H1 (cell line): ENCODE results near the gene ADCY3. TPM values are rescaled to one million over a fixed set of nuclear protein-coding genes. Genes with fewer than 3 reads are reported as not detected.

Experiments
- CHD7 ChIP-seq: fragments of 300-600 bp; sonication (generic); IDR thresholded peaks from 2 replicates; pipeline ENCODE4 v1.7.1; 2012; ENCODE audit warnings: low read length, moderate library complexity, mild to moderate bottlenecking, inconsistent platforms; ENCODE audit not compliant: insufficient replicate concordance
- CREB1 ChIP-seq: IDR thresholded peaks from 2 replicates; pipeline ENCODE4 v1.6.1; 2012; ENCODE audit warnings: inconsistent platforms
- E2F6 ChIP-seq: IDR thresholded peaks from 2 replicates; pipeline ENCODE4 v1.6.1; 2012; ENCODE audit warnings: inconsistent platforms
- EP300 ChIP-seq, 2 experiments: IDR thresholded peaks; 1 replicate in 1 of 2; 2 replicates in 1 of 2; pipeline ENCODE4 v1.6.1; 2011 to 2012; ENCODE audit warnings: low read depth in 2 of 2, low read length in 2 of 2, mild to moderate bottlenecking in 2 of 2, borderline replicate concordance in 1 of 2, inconsistent platforms in 1 of 2, moderate library complexity in 1 of 2
- GTF2F1 ChIP-seq: IDR thresholded peaks from 2 replicates; pipeline ENCODE4 v1.6.1; 2012; ENCODE audit warnings: low read depth, low read length, improper control_type of control experiment, borderline replicate concordance
- JUND ChIP-seq: IDR thresholded peaks from 2 replicates; pipeline ENCODE4 v1.6.1; 2011; ENCODE audit warnings: mild to moderate bottlenecking, improper control_type of control experiment, low read length
- MAFK ChIP-seq: IDR thresholded peaks from 2 replicates; pipeline ENCODE4 v1.6.1; 2012; ENCODE audit warnings: low read depth, mild to moderate bottlenecking, improper control_type of control experiment, low read length
- MAX ChIP-seq: IDR thresholded peaks from 2 replicates; pipeline ENCODE4 v1.6.1; 2012; ENCODE audit warnings: inconsistent platforms
- PHF8 ChIP-seq: fragments of 200-600 bp; sonication (generic); conservative IDR thresholded peaks from 2 replicates; pipeline ENCODE4 v1.7.1; 2012; ENCODE audit warnings: low read depth, mild to moderate bottlenecking, inconsistent platforms, low read length, moderate library complexity
- SIX5 ChIP-seq: IDR thresholded peaks from 2 replicates; pipeline ENCODE4 v1.6.1; 2011; ENCODE audit warnings: mild to moderate bottlenecking, low read depth, low read length
- SP2 ChIP-seq: IDR thresholded peaks from 2 replicates; pipeline ENCODE4 v1.6.1; 2012; ENCODE audit warnings: mild to moderate bottlenecking, low read length, inconsistent platforms
- polyA plus RNA-seq, 7 experiments: library from polyadenylated mRNA; depleted of rRNA in 3 of 7; stranded (reverse) in 5 of 7; unstranded in 2 of 7; fragments of >200 nt in 5 of 7; fragments of 200-250 nt in 2 of 7; gene quantifications; 1 replicate in 5 of 7; 2 replicates in 1 of 7; 4 replicates in 1 of 7; pipeline versions ENCODE4 v1.2.1 to v1.2.3, GENCODE V29; 2011 to 2013; ENCODE audit warnings: missing spikeins in 2 of 7, mixed read lengths in 2 of 7
- total RNA-seq: library from RNA; stranded (reverse); fragmentation: NEBNext Ultra II Directional; extraction: Animal tissue kit (Norgen Biotek cat#: 25700); gene quantifications from 2 replicates; pipeline ENCODE4 v1.2.1, GENCODE V29; 2021

Gene ADCY3
- total and polyA plus RNA-seq, 2 of the 8 experiments (the other 6 are each of a cell fraction or from before 2014, with no cell fraction given): 45.1 to 52.9 TPM

GRCh38 chr2:24924732-24925131, 4.7 kb upstream of the ADCY3 start (continued):
- no peak for TF ChIP-seq CHD7
- no peak for TF ChIP-seq MAX
- TF ChIP-seq JUND: no peak
- no peak for TF ChIP-seq EP300 (IDR thresholded peaks at IDR 0.05; ENCODE audit: borderline replicate concordance in 1 of 2, low read depth in 2 of 2, low read length in 2 of 2)
- TF ChIP-seq CREB1: no peak
- TF ChIP-seq PHF8: no peak
- TF ChIP-seq SIX5: no peak
- no peak for TF ChIP-seq E2F6
- no peak for TF ChIP-seq SP2
- TF ChIP-seq MAFK: no peak
- TF ChIP-seq GTF2F1: no peak
